ENCODE data around the gene TAF11L2. TPM values are rescaled to one million over a fixed set of nuclear protein-coding genes. Genes with fewer than 3 reads are reported as not detected.
"Not testable (repeated sequence)": the region's sequence is repeated elsewhere in the genome, so short reads cannot be mapped to it uniquely, and the experiment has no call there.

TAF11L2 gene
- total and polyA plus RNA-seq, 7 donors, result not detected

GRCh38 chr5:17481378-17481777 lies 16.7 kb upstream of the TAF11L2 start:
- Histone ChIP-seq H3K36me3 (no peaks in the 10 kb centered on the region), H3K4me1 (no peaks in the 10 kb centered on the region), H3K9me3 (no peaks in the 10 kb centered on the region), H3K27ac (no peak overlapping the region), H3K4me3 (no peak overlapping the region), H3K27me3 (peaks cover 0 to 4% (median 0%) of the 10 kb centered on the region in 3 donors)
- intact Hi-C loops (cut with DNase I), result no loop called here
- no peak for DNase-seq
- WGBS, 2 donors, result 83 to 85% methylated on average over 4 of the region's 4 CpGs
- no peak for TF ChIP-seq POLR2AphosphoS5 (IDR thresholded peaks at IDR 0.05)
- TF ChIP-seq EP300 (IDR thresholded peaks at IDR 0.05), result no peak
- no peak for TF ChIP-seq POLR2A (IDR thresholded peaks at IDR 0.05)
- no peak for TF ChIP-seq CTCF (IDR thresholded peaks at IDR 0.05)

GRCh38 chr5:17482790-17483189 lies 15.2 kb upstream of the TAF11L2 start:
- WGBS, 2 donors, result 75 to 83% methylated on average over 2 of the region's 2 CpGs
- Histone ChIP-seq H3K27me3 (peaks cover 0 to 4% (median 0%) of the 10 kb centered on the region in 3 donors), H3K9me3 (no peaks in the 10 kb centered on the region), H3K27ac (no peak overlapping the region), H3K4me3 (no peak overlapping the region), H3K36me3 (no peaks in the 10 kb centered on the region), H3K4me1 (no peaks in the 10 kb centered on the region)
- TF ChIP-seq POLR2AphosphoS5 (IDR thresholded peaks at IDR 0.05) (no peak), CTCF (IDR thresholded peaks at IDR 0.05) (no peak), POLR2A (IDR thresholded peaks at IDR 0.05) (no peak), EP300 (IDR thresholded peaks at IDR 0.05) (no peak)
- no peak for DNase-seq
- intact Hi-C loops (cut with DNase I), result no loop called here

GRCh38 chr5:17486464-17487173 lies 11.4 kb upstream of the TAF11L2 start:
- H3K9me3 ChIP-seq; DNase-seq; H3K27ac ChIP-seq; H3K27me3 ChIP-seq; intact Hi-C loops (cut with DNase I); H3K4me1 ChIP-seq; H3K36me3 ChIP-seq; H3K4me3 ChIP-seq: not testable (repeated sequence)
- WGBS, 2 donors, result 90 to 94% methylated on average over 10 of the region's 10 CpGs

GRCh38 chr5:17487174-17487512 lies 10.9 kb upstream of the TAF11L2 start:
- Histone ChIP-seq H3K27ac (no peak overlapping the region), H3K36me3 (no peaks in the 10 kb centered on the region), H3K9me3 (no peaks in the 10 kb centered on the region), H3K4me1 (no peaks in the 10 kb centered on the region), H3K4me3 (no peak overlapping the region), H3K27me3 (peaks cover 0 to 4% (median 0%) of the 10 kb centered on the region in 3 donors)
- intact Hi-C loops (cut with DNase I), result no loop called here
- no peak for TF ChIP-seq POLR2A (IDR thresholded peaks at IDR 0.05)
- TF ChIP-seq CTCF (IDR thresholded peaks at IDR 0.05), result no peak
- no peak for TF ChIP-seq EP300 (IDR thresholded peaks at IDR 0.05)
- TF ChIP-seq POLR2AphosphoS5 (IDR thresholded peaks at IDR 0.05), result no peak
- DNase-seq, result no peak
- 94 to 95% methylated on average over 1 of the region's 1 CpG for WGBS, 2 donors

- WGBS, 2 donors, result 95 to 96% methylated on average over 23 of the region's 23 CpGs
- intact Hi-C loops (cut with DNase I); H3K36me3 ChIP-seq; DNase-seq; H3K9me3 ChIP-seq; H3K27me3 ChIP-seq; H3K4me1 ChIP-seq; H3K27ac ChIP-seq; H3K4me3 ChIP-seq: not testable (repeated sequence)
Observed at GRCh38 chr5:17491257-17491656, 6.8 kb upstream of the TAF11L2 start.

- no peaks in the 10 kb centered on the region for H3K9me3 ChIP-seq
- WGBS, 2 donors, result 92 to 93% methylated on average over 3 of the region's 3 CpGs
- TF ChIP-seq POLR2A (IDR thresholded peaks at IDR 0.05) (no peak), POLR2AphosphoS5 (IDR thresholded peaks at IDR 0.05) (no peak), EP300 (IDR thresholded peaks at IDR 0.05) (no peak), CTCF (IDR thresholded peaks at IDR 0.05) (no peak)
- intact Hi-C loops (cut with DNase I), result no loop called here
- DNase-seq, result no peak
- no peak overlapping the region for H3K4me3 ChIP-seq
- H3K27me3 ChIP-seq, result no peaks in the 10 kb centered on the region
- no peak overlapping the region for H3K27ac ChIP-seq
- no peaks in the 10 kb centered on the region for H3K36me3 ChIP-seq
- H3K4me1 ChIP-seq, result no peaks in the 10 kb centered on the region
Observed at GRCh38 chr5:17492770-17493169, 5.3 kb upstream of the TAF11L2 start.
